ENCODE data around the gene ZNF821. TPM values are rescaled to one million over a fixed set of nuclear protein-coding genes. Genes with fewer than 3 reads are reported as not detected.

The ZNF821 gene
- total RNA-seq, 4 donors from 2014 or later, result 3.4 to 6.3 (median 4.3) TPM

DNA sequence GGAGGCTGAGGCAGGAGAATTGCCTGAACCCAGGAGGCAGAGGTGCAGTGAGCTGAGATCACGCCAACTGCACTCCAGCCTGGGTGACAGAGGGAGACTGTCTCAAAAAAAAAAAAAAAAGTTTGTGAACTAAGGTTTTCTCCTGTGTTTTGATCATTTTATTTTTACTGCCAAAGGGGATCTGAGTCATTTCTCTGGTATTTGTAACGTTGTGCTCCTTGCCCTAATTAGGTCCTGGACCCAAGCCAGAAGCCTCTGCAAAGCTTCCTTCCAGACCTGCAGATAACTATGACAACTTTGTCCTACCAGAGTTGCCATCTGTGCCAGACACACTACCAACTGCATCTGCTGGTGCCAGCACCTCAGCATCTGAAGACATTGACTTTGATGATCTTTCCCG, 43.4 kb upstream of the ZNF821 start:
- no peak for TF ChIP-seq CTCF (IDR thresholded peaks at IDR 0.05; ENCODE audit: low read depth)

DNA sequence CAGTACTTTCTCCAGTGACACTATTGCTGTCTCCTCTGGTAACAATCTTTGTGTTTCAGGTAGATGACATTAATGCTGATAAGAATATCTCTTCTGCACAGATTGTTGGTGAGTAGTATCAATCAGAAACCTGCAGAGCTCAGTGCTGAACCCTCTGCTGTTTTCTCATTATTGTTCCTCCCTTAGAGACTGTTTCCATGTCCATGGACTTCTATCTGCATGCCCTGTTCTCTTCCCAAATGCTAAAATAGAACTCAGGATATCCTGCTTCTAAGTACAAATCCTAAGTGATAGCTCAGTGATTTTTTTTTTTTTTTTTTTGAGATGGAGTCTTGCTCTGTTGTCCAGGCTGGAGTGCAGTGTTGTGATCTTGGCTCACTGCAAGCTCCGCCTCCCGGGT, 40.7 kb upstream of the ZNF821 start:
- no peak for TF ChIP-seq CTCF (IDR thresholded peaks at IDR 0.05; ENCODE audit: low read depth)

DNA sequence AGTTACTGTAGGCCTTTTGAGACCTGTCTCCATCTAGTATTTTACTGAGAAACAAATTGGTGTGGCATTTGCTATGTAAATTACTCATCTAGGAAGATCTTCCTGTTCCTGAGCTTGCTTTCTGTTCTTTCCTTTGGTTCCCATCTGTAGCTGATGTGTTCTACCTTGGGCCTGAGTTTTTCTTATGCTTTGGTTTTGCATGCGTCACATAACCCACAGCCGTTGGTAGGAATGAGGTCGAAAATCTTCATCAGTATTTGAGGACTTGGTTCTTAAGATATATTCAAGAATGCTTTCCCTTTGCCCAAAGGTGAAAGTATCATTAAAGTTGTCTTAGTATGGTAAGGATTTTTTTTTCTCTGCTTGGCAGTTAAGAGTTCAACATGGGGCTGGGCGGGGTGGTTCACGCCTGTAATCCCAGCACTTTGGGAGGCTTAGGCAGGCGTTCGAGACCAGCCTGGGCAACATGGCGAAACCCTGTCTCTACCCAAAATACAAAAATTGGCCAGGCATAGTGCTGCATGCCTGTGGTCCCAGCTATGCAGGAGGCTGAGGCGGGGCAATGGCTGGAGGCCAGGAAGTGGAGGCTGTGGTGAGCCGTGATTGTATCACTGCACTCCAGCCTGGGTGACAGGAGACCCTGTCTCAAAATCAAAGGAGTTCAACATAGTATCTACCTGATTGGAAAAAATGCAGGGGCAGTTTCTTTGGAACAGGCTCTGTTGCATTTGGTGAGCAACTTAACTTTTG, 40.1 kb upstream of the ZNF821 start:
- TF ChIP-seq CTCF (IDR thresholded peaks at IDR 0.05; ENCODE audit: low read depth), result no peak

GRCh38 chr16:71920658-71921057, 36.7 kb upstream of the ZNF821 start:
- TF ChIP-seq CTCF (IDR thresholded peaks at IDR 0.05; ENCODE audit: low read depth), result no peak

GRCh38 chr16:71919035-71919434, 35.1 kb upstream of the ZNF821 start:
- no peak for TF ChIP-seq CTCF (IDR thresholded peaks at IDR 0.05; ENCODE audit: low read depth)

DNA sequence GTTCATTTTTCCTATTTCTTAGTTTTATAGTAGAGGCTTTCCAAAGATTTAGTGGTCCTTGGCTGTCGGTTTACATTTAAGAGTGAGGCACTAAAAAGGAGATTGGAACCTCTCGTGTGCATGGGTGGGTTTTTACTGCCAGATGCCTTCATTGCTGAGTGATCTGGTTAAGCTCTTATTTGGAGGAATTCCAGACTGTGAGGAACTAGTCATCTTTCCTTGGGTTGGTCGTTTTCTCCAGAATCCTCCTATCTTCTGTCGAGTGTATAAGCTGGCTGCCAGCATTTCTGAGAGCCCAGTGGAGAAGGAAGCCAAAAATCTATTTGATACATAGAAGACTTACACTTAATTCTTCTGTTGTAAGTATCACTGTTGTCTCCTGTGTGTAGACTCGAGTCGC, 33.9 kb upstream of the ZNF821 start:
- no peak for TF ChIP-seq CTCF (IDR thresholded peaks at IDR 0.05; ENCODE audit: low read depth)

GRCh38 chr16:71916397-71916920, 32.5 kb upstream of the ZNF821 start:
- TF ChIP-seq CTCF (IDR thresholded peaks at IDR 0.05; ENCODE audit: low read depth), result no peak

Measured in subcutaneous adipose tissue (tissue), 4 donors.